ENCODE results near the gene PROM2.

Gene PROM2

DNA sequence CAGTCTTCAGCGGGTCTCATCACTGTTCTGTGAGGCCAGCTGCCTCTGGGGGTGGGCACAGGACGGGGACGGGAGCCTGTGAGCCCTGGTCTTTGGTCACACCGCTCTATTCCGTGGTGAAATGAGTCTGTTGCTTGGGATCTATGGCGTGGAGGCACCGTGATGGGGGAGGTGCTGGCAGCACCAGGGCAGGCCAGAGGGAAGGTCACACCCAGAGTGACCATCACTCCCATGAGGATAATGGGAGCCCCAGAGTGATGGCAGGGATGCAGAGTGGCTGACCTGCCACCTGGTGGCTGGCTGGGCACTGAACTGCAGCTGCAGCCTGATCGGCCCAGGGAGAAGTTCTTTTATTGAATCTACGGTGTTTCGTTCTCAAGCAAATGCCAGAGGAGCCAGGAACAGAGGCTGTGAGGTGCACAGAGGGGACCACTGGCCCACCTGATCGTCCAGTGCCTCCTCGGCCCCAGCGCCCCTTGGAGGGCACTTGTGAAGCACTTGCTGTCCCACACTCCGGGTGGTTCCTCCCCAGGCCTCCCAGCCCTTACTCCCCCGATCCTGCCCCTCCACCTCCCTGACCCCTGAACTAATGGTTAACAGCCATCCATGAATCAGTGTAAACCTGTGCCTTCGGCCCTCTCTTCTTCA lies 40.8 kb downstream of the PROM2 start:
- peak; percentile 24 to 35 for DNase-seq (ENCODE audit: low read depth in 2 of 2)
- TF ChIP-seq, protein P1, sequence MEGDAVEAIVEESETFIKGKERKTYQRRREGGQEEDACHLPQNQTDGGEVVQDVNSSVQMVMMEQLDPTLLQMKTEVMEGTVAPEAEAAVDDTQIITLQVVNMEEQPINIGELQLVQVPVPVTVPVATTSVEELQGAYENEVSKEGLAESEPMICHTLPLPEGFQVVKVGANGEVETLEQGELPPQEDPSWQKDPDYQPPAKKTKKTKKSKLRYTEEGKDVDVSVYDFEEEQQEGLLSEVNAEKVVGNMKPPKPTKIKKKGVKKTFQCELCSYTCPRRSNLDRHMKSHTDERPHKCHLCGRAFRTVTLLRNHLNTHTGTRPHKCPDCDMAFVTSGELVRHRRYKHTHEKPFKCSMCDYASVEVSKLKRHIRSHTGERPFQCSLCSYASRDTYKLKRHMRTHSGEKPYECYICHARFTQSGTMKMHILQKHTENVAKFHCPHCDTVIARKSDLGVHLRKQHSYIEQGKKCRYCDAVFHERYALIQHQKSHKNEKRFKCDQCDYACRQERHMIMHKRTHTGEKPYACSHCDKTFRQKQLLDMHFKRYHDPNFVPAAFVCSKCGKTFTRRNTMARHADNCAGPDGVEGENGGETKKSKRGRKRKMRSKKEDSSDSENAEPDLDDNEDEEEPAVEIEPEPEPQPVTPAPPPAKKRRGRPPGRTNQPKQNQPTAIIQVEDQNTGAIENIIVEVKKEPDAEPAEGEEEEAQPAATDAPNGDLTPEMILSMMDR (IDR thresholded peaks at IDR 0.05; ENCODE audit: low read depth, low read length) = peak; percentile 50
- no peak overlapping the region for H3K4me3 ChIP-seq (replicated peaks in 1 of 2; ENCODE audit: low read depth in 2 of 2, low read length in 2 of 2)

DNA sequence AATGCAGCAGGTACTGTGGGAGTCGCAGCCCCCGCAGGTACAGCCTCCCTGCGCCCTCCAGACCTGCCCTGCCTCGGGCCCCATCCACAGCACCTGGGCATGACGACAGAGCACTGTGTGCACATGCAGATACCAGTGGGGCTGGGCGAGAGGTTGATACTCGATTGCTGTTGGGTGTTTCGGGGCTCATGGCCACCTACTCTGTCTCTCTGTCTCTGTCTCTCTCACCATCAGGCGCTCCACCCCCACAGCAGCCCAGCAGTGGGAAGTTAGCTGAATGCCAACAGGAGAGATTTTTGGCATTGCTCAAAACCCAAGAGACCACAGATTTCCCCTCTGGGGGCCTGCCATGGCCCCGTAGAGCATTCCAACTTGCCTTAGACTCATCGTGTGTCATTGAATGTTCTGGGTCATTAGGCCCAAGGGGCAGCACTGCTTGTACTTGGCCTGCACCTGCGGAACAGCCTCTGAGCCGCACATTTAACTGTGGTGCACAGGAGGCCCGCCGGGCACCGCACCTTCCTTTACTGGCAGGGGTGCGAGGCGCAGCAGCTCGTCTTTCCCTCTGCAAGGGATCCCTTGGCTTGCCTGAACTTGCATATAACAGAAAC lies 41.7 kb downstream of the PROM2 start:
- H3K4me3 ChIP-seq (replicated peaks in 1 of 2; ENCODE audit: low read depth in 2 of 2, low read length in 2 of 2) = no peak overlapping the region
- DNase-seq (ENCODE audit: low read depth in 2 of 2) = peak; percentile 44 to 80
- TF ChIP-seq, protein P1 (IDR thresholded peaks at IDR 0.05; ENCODE audit: low read depth, low read length) = no peak

DNA sequence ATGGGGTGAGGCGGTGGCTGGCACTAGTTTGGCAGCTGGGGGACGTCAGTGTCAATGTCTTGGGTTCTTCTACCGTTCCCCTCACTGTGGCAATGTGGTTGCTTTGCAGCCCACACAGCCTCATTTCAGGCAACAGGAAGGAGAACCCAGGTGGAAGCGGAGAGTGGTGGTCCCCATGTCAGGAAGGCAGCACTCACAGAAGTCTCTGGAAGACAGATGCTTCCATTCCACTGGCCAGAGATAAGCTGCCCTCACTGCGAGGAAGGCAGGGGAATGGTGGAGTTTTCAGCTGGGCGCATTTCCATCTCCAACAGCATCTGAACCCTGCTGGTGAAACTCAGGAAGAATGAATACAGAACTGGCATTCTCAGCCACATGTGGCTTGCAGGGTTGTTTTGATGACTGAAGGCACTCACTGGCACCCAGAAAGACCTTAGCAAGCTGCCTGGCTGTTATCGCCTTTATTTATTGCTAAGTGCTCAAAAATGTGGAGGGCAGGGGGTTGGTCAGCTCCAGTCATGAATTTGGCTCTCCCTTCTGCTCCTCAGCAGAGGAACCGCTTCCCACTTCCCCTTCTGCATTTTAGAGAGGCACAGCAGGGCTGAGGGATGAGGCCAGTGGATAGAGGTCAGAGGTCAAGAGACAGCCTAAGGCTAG lies 42.3 kb downstream of the PROM2 start:
- no peak overlapping the region for H3K4me3 ChIP-seq (replicated peaks in 1 of 2; ENCODE audit: low read depth in 2 of 2, low read length in 2 of 2)
- TF ChIP-seq, protein P1 (IDR thresholded peaks at IDR 0.05; ENCODE audit: low read depth, low read length) = no peak
- peak; percentile 60 to 82 for DNase-seq (ENCODE audit: low read depth in 2 of 2)

DNA sequence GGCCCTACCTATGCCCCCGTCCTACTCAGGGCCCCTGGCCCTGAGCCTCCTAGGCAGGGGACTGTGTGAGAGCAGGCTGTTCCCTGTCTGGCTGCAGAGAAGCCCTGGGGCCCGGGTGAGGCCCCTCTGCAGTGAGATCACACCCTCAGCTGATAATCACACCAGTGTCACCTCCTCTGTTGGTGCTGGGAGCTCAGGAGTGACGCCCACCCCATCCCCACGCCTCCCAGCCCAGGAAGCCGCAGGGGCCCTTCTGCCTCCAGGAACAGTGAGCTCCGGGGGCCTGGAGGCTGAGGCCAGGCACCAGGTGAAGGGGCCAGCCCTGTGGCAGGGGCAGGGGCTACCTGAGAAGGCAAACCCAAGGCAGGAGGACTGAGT lies 42.9 kb downstream of the PROM2 start:
- TF ChIP-seq, protein P1 (IDR thresholded peaks at IDR 0.05; ENCODE audit: low read depth, low read length) = no peak

DNA sequence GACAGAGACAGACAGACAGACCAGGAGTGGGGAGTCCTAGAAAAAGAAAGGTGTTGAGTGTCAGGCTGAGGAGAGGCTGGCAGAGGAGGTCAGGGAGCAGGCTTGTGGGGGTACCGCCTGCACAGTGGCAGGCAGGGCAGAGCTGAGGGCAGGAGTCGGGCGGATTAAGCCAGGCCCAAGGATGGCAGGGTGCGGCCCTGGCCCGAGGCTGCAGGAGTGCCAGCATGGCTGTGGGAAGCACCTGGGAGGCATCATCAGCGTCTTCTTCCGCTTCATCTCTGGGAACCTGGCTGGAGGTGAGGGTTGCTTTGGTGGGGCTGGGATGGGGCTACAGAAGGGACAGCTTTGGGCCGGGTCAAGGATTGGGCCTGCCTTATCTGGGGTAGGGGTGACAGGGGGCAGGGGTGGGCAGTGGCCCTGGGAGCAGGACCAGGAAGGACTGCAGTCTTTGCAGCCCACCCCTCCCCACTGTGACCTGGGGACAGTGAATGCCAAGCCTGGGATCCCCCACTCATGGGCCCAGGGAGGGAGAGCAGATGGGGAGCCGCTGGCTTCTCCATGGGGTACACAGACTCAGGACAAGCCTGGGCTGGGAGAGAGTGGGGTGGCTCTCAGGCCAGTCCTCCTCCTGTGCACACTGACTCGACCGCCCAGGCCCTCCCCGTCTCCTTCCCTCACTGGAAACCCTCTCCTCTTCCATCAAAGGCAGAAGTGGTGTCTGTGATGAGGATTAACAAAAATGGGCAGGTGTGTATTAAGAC lies 43.6 kb downstream of the PROM2 start:
- no peak for DNase-seq (ENCODE audit: low read depth in 2 of 2)
- TF ChIP-seq, protein P1 (IDR thresholded peaks at IDR 0.05; ENCODE audit: low read depth, low read length) = no peak
- no peak overlapping the region for H3K4me3 ChIP-seq (replicated peaks in 1 of 2; ENCODE audit: low read depth in 2 of 2, low read length in 2 of 2)

More for the DNA sequence above, 42.9 kb downstream of the PROM2 start:
- H3K4me3 ChIP-seq (replicated peaks in 1 of 2; ENCODE audit: low read depth in 2 of 2, low read length in 2 of 2) = no peak overlapping the region
- DNase-seq (ENCODE audit: low read depth in 2 of 2) = no peak

DNA sequence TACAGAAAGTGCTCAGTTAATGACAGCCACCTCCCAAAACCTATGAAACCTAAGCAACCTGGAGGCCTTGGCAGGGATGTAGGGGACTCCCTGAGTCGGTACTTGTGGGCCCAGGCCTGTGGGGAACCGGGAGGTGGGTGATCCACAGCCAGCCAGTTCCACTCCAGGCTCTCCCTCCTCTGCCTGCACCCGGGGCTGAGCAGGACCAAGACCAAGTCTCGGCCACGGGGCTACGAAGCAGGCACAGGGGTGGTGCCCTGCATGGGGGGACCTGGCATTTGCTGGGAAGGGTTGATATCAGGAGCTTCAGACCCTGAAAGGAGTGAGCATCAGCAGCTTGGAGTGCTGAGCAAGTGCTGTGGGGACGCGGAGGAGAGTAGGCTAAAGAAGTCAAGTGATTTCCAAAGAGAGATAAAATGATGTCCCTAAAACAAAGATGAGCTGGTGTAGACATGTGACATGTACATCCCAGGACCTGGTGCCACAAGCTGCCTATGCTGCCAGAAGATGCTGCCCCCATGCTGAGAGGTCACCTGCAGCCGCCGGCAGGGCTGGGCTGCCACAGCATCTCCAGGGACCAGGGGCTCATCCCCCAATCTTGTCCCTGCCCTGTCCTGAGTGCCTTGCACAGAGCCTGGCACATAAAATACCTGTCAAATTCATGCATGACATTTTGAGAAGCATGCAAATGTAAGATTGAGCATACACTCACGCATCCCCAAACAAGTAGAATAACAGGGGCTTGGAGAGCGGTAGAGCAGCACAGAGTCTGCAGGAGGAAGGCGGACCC lies 44.4 kb downstream of the PROM2 start:
- H3K4me3 ChIP-seq (replicated peaks in 1 of 2; ENCODE audit: low read depth in 2 of 2, low read length in 2 of 2) = no peak overlapping the region
- TF ChIP-seq, protein P1 (IDR thresholded peaks at IDR 0.05; ENCODE audit: low read depth, low read length) = no peak
- no peak for DNase-seq (ENCODE audit: low read depth in 2 of 2)

Data from cardiac fibroblast (primary cell).